ENCODE measurements around the gene CYP2A13.

- no peak for TF ChIP-seq CTCF (IDR thresholded peaks at IDR 0.05)
- TF ChIP-seq POLR2AphosphoS5 (IDR thresholded peaks at IDR 0.05): no peak
- TF ChIP-seq POLR2A (IDR thresholded peaks at IDR 0.05; ENCODE audit: low read depth): no peak
These were observed 37.8 kb upstream of the CYP2A13 start for GRCh38 chr19:41050426-41050825.
